Stimulated activated CD8-positive, alpha-beta memory T cell treated with anti-CD3 and anti-CD28 coated beads, Interleukin-12 subunit alpha, Interleukin-12 subunit beta, amount 100 ng/mL, for 24 hours (primary cell): Measurements from ENCODE around the gene EVC.

Source experiments
- DNase-seq: peaks from one replicate; pipeline ENCODE4 v3.0.0-alpha.2; 2020; ENCODE audit errors: extremely low read depth

EVC gene

GRCh38 chr4:5710961-5711478 lies at the start of gene EVC:
Gene EVC, plus strand, starts transcription at chr4:5711201. Its CDS starts 180 bp downstream, at chr4:5711381.
- no peak for DNase-seq

GRCh38 chr4:5661237-5661636 lies 49.8 kb upstream of the EVC start:
- no peak for DNase-seq

GRCh38 chr4:5662555-5662954 lies 48.4 kb upstream of the EVC start:
- DNase-seq = no peak

GRCh38 chr4:5664778-5665177 lies 46.2 kb upstream of the EVC start:
- no peak for DNase-seq

- no peak for DNase-seq
Observed at GRCh38 chr4:5666741-5667140, 44.3 kb upstream of the EVC start.

GRCh38 chr4:5676763-5677162 lies 34.2 kb upstream of the EVC start:
- no peak for DNase-seq

GRCh38 chr4:5678977-5679376 lies 32.0 kb upstream of the EVC start:
- no peak for DNase-seq

- DNase-seq = no peak
Observed at GRCh38 chr4:5683566-5683965, 27.4 kb upstream of the EVC start.

- no peak for DNase-seq
Observed at GRCh38 chr4:5685296-5685695, 25.7 kb upstream of the EVC start.

GRCh38 chr4:5686338-5686737 lies 24.7 kb upstream of the EVC start:
- DNase-seq = no peak

- DNase-seq = no peak
Observed at GRCh38 chr4:5689065-5689464, 21.9 kb upstream of the EVC start.

GRCh38 chr4:5691491-5692132 lies 19.4 kb upstream of the EVC start:
- no peak for DNase-seq

GRCh38 chr4:5693871-5694270 lies 17.1 kb upstream of the EVC start:
- DNase-seq = no peak

- DNase-seq = no peak
Observed at GRCh38 chr4:5696341-5696740, 14.7 kb upstream of the EVC start.

GRCh38 chr4:5700459-5700858 lies 10.5 kb upstream of the EVC start:
- DNase-seq = no peak

GRCh38 chr4:5701971-5702370 lies 9.0 kb upstream of the EVC start:
- no peak for DNase-seq

GRCh38 chr4:5703831-5704230 lies 7.2 kb upstream of the EVC start:
- DNase-seq = no peak

- DNase-seq = no peak
Observed at GRCh38 chr4:5704276-5704675, 6.7 kb upstream of the EVC start.

GRCh38 chr4:5705647-5706320 lies 5.2 kb upstream of the EVC start:
- DNase-seq = no peak

GRCh38 chr4:5706486-5707290 lies 4.3 kb upstream of the EVC start:
- DNase-seq = no peak

GRCh38 chr4:5707366-5707765 lies 3.6 kb upstream of the EVC start:
- no peak for DNase-seq

- no peak for DNase-seq
Observed at GRCh38 chr4:5707778-5708448, 3.1 kb upstream of the EVC start.
